SU-DHL-6 (cell line): ENCODE data around the gene SLC16A4.
A peak's percentile ranks its signal among the peaks of the same experiment; 100 is the strongest.

Source experiments
- H2AFZ ChIP-seq: fragments of 200-600 bp; sonication (generic); 2 replicates; pipeline ENCODE4 v1.6.1; 2014; ENCODE audit warnings: low read depth, mild to moderate bottlenecking, moderate library complexity, mixed read lengths, antibody characterized with exemption, low read length; ENCODE audit not compliant: severe bottlenecking
- H3F3A ChIP-seq: fragments of 200-600 bp; shearing (Covaris generic); 2 replicates; pipeline ENCODE4 v1.6.0; 2016; ENCODE audit warnings: antibody characterized with exemption, mild to moderate bottlenecking; ENCODE audit not compliant: insufficient read depth
- H3K27ac ChIP-seq: fragments of 200-600 bp; sonication (generic); 2 replicates; pipeline ENCODE4 v1.5.1; 2016; ENCODE audit warnings: low read depth, mild to moderate bottlenecking, low read length, moderate library complexity, mixed read lengths
- H3K27me3 ChIP-seq: fragments of 200-600 bp; sonication (generic), shearing (Covaris generic); 2 replicates; pipeline ENCODE4 v1.6.0; 2014; ENCODE audit warnings: mild to moderate bottlenecking, low read length
- H3K36me3 ChIP-seq: fragments of 200-600 bp; sonication (generic); 2 replicates; pipeline ENCODE4 v1.6.1; 2014; ENCODE audit warnings: mild to moderate bottlenecking, low read length, mixed read lengths
- H3K4me2 ChIP-seq: fragments of 300-600, 200-600 bp; shearing (Covaris generic), sonication (generic); 2 replicates; pipeline ENCODE4 v1.6.0; 2014; ENCODE audit warnings: low read length, low read depth, mild to moderate bottlenecking; ENCODE audit not compliant: poor library complexity, severe bottlenecking
- H3K4me3 ChIP-seq: fragments of 200-600 bp; sonication (generic); 2 replicates; pipeline ENCODE4 v1.5.1; 2014; ENCODE audit warnings: antibody characterized with exemption, low read length, mild to moderate bottlenecking, mixed read lengths; ENCODE audit not compliant: insufficient read depth, poor library complexity, severe bottlenecking
- H3K79me2 ChIP-seq: fragments of 200-600 bp; sonication (generic); 2 replicates; pipeline ENCODE4 v1.6.1; 2014; ENCODE audit warnings: mild to moderate bottlenecking, low read length, moderate library complexity; ENCODE audit not compliant: insufficient read depth
- H3K9ac ChIP-seq: fragments of 200-600 bp; sonication (generic); 2 replicates; pipeline ENCODE4 v1.7.0; 2014; ENCODE audit warnings: mild to moderate bottlenecking, low read length
- H3K9me2 ChIP-seq: fragments of 200-600 bp; sonication (generic); replicated peaks from 2 replicates; pipeline ENCODE4 v1.6.1; 2014; ENCODE audit warnings: low read length; ENCODE audit not compliant: insufficient read depth
- H3K9me3 ChIP-seq: fragments of 200-600 bp; sonication (generic); 2 replicates; pipeline ENCODE4 v1.6.1; 2014; ENCODE audit warnings: low read length, mixed read lengths; ENCODE audit not compliant: insufficient read depth
- H4K20me1 ChIP-seq: fragments of 200-600 bp; sonication (generic); 2 replicates; pipeline ENCODE4 v1.6.1; 2014; ENCODE audit warnings: low read depth, mild to moderate bottlenecking, antibody characterized with exemption, low read length, moderate library complexity, mixed read lengths
- EZH2phosphoT487 ChIP-seq: fragments of 200-600 bp; sonication (generic), shearing (Covaris generic); conservative IDR thresholded peaks from 2 replicates; pipeline ENCODE4 v1.6.1; 2018; ENCODE audit warnings: mild to moderate bottlenecking, antibody characterized with exemption, low read length, moderate library complexity, mixed read lengths
- TF ChIP-seq, protein P1 (sequence below): fragments of 200-600 bp; sonication (generic); IDR thresholded peaks from one replicate; pipeline ENCODE4 v1.5.1; 2017; ENCODE audit warnings: antibody characterized with exemption, mild to moderate bottlenecking, low read length, moderate library complexity; ENCODE audit not compliant: insufficient read depth, poor library complexity, severe bottlenecking

SLC16A4 gene

DNA sequence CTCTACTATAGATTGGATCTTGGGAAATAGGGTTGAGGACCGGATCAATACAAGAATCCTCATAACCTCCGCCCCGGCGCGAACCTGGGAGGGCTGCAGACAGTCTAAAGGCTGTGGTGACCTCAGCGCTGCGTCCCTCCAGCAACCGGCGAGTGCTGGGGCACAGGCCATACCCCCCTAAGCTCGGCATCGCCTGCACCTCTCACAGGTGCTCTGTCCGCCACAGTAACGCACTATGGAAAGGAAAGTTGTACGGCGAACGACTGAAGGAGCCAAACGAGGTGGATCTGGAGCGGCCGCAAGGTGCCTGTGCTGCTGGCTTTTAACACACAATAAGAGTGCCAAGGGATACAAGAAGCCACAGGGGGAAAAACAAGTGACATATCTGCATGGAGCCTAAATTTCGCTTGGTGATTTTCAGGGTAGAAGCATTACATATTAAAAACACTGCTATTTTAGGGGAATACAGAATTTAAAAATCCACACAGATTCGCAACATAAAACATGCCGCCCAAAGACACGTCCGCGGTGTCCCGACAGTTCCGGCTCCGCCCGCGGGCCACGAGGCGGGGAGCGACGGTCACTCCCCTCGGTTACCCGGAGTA, 53.0 kb downstream of the SLC16A4 start:
- Histone ChIP-seq H3K27me3 (no peaks in the 10 kb centered on the region), H2AFZ (peak overlapping the region; percentile 58), H3K9me2 (no peaks in the 10 kb centered on the region), H3K9ac (peak overlapping the region; percentile 97), H3K36me3 (peaks cover 21% of the 10 kb centered on the region), H3K9me3 (no peaks in the 10 kb centered on the region), H3K4me2 (peak overlapping the region; percentile 99), H3F3A (peaks cover 15% of the 10 kb centered on the region), H4K20me1 (peaks cover 18% of the 10 kb centered on the region), H3K27ac (peak overlapping the region; percentile 95), H3K4me3 (peak overlapping the region; percentile 68), H3K79me2 (peaks cover 35% of the 10 kb centered on the region)
- TF ChIP-seq, protein P1, sequence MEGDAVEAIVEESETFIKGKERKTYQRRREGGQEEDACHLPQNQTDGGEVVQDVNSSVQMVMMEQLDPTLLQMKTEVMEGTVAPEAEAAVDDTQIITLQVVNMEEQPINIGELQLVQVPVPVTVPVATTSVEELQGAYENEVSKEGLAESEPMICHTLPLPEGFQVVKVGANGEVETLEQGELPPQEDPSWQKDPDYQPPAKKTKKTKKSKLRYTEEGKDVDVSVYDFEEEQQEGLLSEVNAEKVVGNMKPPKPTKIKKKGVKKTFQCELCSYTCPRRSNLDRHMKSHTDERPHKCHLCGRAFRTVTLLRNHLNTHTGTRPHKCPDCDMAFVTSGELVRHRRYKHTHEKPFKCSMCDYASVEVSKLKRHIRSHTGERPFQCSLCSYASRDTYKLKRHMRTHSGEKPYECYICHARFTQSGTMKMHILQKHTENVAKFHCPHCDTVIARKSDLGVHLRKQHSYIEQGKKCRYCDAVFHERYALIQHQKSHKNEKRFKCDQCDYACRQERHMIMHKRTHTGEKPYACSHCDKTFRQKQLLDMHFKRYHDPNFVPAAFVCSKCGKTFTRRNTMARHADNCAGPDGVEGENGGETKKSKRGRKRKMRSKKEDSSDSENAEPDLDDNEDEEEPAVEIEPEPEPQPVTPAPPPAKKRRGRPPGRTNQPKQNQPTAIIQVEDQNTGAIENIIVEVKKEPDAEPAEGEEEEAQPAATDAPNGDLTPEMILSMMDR: no peak
- TF ChIP-seq EZH2phosphoT487: no peak

DNA sequence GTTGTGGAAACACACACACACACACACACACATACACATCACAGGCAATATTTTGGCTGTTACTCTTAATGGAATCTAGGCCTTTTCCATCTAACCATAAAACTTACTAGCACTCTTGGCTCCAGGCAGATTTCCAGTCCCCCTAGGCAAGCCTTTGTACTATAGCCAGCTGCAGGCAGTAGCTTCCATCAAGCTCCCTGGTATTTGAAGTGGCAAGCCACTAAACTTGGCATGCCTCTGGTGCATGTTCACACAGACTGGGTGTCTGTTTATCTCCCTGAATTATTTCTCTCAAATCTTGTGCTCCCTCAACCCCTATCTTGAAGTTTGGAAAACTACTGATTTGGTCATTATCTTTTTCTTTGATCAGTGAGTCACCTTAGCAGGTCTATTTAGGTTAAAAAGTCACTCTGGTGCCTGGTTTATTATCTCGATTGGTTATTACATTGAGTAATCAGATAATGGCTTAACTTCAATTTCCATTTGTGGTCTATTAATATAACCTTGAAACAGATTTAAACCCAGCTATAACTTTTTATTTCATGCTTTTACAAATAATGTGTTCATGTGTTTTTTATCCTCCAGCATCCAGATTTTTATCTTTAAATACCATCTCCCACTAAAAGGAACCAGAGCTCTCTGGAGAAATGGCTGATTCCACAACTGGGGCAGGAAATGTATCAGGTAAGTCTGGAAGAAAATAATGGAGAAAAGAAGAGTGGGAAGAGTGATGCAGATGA, 54.4 kb downstream of the SLC16A4 start:
- H2AFZ ChIP-seq: no peak overlapping the region
- H3K79me2 ChIP-seq: peaks cover 21% of the 10 kb centered on the region
- TF ChIP-seq EZH2phosphoT487: no peak
- TF ChIP-seq, protein P1: no peak
- peaks cover 8% of the 10 kb centered on the region; the same call in 1 of the 2 replicates for H4K20me1 ChIP-seq
- H3K27ac ChIP-seq: no peak overlapping the region
- H3K36me3 ChIP-seq: peaks cover 11% of the 10 kb centered on the region; the same call in 1 of the 2 replicates
- no peaks in the 10 kb centered on the region for H3K27me3 ChIP-seq
- no peaks in the 10 kb centered on the region for H3K9me3 ChIP-seq
- no peaks in the 10 kb centered on the region for H3K9me2 ChIP-seq
- H3K9ac ChIP-seq: peak overlapping the region; percentile 97; the same call in 1 of the 2 replicates
- peak overlapping the region; percentile 99 for H3K4me2 ChIP-seq
- no peak overlapping the region for H3K4me3 ChIP-seq
- H3F3A ChIP-seq: peaks cover 15% of the 10 kb centered on the region

DNA sequence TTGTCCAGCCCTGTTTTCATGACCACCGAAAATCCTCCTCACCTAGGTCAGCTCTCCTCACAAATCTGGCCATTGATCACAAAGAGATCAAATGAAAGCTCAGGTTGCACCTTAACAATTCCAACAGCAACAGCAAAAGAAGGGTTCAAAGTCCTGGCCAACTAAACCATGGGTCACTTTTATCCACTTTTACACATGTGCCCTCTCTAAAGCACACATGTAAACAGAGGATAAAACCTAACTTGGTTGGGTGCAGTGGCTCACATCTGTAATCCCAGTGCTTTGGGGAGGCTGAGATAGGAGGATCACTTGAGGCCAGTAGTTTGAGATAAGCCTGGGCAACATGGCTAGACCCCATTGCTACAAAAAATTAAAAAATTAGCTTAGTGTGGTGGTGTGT, 55.6 kb downstream of the SLC16A4 start:
- Histone ChIP-seq H2AFZ (no peak overlapping the region), H3K36me3 (peaks cover under 1% of the 10 kb centered on the region; the same call in 1 of the 2 replicates), H3K79me2 (peaks cover 9% of the 10 kb centered on the region), H3K27me3 (no peaks in the 10 kb centered on the region), H4K20me1 (no peaks in the 10 kb centered on the region; the same call in 1 of the 2 replicates), H3K9ac (no peak overlapping the region), H3K9me3 (no peaks in the 10 kb centered on the region), H3K27ac (no peak overlapping the region), H3K9me2 (no peaks in the 10 kb centered on the region), H3K4me2 (no peak overlapping the region), H3F3A (peaks cover 15% of the 10 kb centered on the region), H3K4me3 (no peak overlapping the region)
- TF ChIP-seq EZH2phosphoT487: no peak
- TF ChIP-seq, protein P1: no peak
